GM12874 (cell line): ENCODE data around the gene PPP2R5D.

Source experiments
- CTCF ChIP-seq: IDR thresholded peaks from 2 replicates; pipeline ENCODE4 v1.5.1; 2011; ENCODE audit warnings: low read depth, mild to moderate bottlenecking, control low read depth, low read length, moderate library complexity; ENCODE audit not compliant: insufficient read depth

Gene PPP2R5D

GRCh38 chr6:43059168-43060033 is 75.0 kb downstream of the PPP2R5D start, which contains the start of the genes KLC4 and MRPL2:
KLC4 (plus strand) TSS chr6:43059631; CDS start chr6:43061336, 1,705 bp downstream.
MRPL2 (minus strand) TSS chr6:43059434; CDS start chr6:43059381, 53 bp downstream.
- TF ChIP-seq CTCF: no peak

- no peak for TF ChIP-seq CTCF
Observed at GRCh38 chr6:43060034-43060754, 75.8 kb downstream of the PPP2R5D start.

GRCh38 chr6:43060755-43061633 is 76.6 kb downstream of the PPP2R5D start:
- no peak for TF ChIP-seq CTCF

- TF ChIP-seq CTCF: no peak
Observed at GRCh38 chr6:43061861-43062260, 77.5 kb downstream of the PPP2R5D start.
